Stimulated activated CD4-positive, alpha-beta T cell treated with anti-CD3 and anti-CD28 coated beads, Interleukin-2, amount 100 ng/mL, for 24 hours (primary cell): ENCODE measurements around the gene MVB12A.
A peak's percentile ranks its signal among the peaks of the same experiment; 100 is the strongest.

Experiments
- DNase-seq, 2 donors: peaks; one replicate each; pipeline ENCODE4 v3.0.0-alpha.2; 2020

Gene MVB12A

DNA sequence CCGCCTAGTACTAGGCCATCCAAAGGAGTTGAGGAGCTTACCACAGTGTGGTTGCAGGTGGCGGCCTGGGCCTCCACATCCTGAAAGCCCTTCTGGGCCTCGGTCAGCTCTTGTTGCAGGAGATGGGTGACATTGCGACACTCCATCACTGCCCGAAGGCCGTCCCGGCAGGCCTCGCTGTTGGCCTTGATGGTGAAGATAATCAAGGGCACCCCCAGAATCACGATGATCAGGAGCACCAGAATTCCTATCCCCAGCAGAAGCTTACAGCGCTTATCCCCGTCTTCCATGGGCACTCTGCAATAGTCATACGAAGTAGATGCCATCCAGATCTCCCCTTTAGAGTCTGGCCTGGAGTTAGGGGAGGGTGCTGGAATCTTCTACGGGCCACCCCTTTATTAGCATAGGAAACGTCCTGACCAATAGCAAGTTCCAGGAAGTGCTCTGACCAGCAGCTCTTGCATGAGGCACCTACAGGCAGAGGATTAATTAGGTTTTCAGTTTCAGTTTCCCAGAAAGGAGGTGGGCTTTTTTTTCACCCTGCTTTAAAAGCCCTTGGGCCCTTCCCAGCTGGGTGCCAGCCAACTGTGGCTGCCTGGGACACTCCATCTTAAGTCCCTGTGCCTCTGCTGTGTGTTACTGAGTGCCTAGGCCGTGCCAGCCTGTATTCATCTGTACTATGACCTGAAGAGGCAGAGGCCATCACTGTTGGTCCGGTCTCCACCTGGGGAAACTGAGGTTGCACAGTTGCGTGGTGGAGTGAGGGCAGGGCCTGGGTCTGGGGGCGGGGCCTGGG, 14.4 kb upstream of the MVB12A start, which contains the start of gene BST2:
Gene BST2, minus strand, starts transcription at position 381 of the 796 bp plus-strand sequence. Its CDS starts 55 bp downstream, at position 326.
- peak; percentile 46 to 63 for DNase-seq

DNA sequence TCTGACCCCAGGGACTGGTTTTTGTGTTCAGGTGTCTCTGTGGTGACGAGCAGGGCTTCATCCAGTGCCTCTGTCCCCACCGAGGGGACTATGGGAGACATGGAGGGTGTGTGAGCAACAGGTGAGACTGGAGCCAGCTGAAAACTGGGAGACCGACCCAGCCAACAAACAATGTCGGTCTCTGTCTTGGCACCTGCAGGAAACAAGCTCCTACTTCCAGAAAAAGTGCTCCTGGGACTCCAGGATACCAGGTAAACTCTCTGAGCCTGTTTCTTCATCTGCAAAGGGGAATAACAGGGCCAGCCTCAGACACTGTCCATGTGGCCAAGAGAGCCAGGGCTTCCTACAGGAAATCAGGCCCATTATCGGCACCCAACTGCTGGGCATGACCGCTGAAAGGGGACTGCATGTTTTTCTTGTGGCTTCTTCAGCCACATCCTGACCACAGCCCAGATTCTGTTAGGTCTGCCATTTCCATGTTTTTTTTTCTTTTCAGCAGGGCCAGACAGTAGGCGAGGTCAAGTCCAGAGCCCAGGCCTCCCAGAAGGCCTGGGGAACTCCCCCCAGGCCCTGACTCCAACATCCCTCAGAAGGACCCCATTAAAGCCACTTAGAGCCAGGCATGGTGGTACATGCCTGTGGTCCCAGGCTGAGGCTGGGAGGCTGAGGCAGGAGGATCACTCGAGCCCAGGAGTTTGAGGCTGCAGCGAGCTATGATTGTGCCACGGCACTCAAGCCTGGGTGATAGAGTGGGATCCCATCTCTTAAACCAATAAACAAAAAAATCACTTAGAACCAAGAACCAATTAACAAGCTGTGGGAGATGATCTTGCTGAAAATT, 13.6 kb upstream of the MVB12A start:
- peak in 1 of 2 donors; percentile 29 for DNase-seq

DNA sequence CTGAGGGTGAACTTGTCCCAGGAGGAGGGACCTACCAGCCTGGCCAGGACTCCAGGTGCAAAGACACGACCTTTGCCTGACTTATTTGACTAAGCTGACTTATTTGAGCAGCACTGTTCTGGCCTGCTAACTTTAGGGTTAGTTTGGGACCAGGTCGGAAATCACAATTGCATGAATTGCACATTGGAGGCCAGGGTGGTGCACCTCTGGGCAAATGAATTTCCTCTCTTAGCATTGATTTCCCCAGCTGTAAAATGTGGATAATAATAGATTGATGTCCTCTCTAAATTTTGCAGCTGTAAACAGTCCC, 13.0 kb upstream of the MVB12A start:
- no peak for DNase-seq

DNA sequence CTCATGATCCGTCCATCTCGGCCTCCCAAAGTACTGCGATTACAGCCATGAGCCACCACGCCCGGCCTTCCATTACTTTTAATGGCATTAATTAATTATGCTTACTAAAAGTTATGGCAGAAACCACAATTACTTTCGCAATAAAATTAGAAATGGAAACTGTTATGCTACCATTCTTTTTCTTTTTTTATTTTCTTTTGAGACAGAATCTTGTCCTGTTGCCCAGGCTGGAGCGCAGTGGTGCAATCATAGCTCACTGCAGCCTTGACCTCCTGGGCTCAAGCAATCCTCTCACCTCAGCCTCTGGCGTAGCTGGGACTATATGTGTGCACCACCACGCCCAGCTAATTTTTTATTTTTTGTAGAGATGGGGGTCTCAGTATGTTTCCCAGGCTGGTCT, 9.9 kb upstream of the MVB12A start:
- no peak for DNase-seq

DNA sequence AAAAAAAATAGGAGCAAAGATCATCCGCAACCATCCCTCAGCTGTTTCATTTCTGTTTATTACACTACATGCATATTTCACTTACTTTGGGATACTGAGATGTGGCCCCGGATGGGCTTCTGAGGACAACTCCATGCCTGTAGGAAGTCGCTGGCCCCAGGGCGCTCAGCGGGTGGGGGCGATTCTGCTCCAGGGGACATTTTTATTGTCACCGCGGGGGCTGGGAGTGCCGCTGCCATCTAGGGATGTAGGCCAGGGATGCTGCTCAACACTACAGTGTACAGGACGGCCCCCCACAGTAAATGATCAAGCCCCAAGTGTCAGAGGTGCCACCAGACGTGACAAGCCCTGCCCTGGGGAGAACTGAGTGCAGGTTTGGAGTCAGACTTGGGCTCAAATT, 8.0 kb upstream of the MVB12A start:
- DNase-seq: no peak

DNA sequence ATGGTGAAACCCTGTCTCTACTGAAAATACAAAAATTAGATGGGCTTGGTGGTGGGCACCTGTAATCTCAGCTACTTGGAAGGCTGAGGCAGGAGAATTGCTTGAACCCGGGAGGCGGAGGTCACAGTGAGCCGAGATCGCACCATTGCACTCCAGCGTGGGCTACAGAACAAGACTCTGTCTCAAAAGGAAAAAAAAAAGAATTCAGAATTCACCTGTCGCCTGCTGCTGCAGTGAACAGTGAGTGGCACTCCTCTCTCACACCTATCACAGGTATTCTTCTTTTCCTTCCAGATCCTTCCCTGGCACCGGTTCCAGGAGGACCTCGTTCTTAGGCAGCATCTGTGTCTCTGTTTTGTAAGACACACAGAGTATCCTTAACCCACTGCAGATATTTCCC, 5.8 kb upstream of the MVB12A start:
- DNase-seq: no peak

DNA sequence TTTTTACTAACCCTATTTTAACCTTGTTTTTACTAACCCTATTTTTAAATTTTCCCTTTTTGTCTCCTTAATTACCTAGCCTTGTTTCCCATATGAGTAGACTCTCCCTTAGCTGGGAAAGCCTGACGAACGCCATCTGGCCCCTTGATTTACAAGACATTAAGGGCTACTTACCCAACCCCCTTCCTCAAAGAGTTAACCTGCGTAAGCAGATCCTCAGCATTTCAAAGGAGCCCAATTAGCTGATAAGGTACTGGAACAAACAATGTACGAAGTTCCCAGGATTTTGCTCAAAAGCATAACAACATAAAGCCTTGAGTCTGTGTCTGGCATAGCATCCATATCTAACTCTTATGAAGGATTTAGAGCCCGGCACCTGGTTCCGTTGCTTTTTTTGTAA, 4.7 kb upstream of the MVB12A start:
- no peak for DNase-seq

DNA sequence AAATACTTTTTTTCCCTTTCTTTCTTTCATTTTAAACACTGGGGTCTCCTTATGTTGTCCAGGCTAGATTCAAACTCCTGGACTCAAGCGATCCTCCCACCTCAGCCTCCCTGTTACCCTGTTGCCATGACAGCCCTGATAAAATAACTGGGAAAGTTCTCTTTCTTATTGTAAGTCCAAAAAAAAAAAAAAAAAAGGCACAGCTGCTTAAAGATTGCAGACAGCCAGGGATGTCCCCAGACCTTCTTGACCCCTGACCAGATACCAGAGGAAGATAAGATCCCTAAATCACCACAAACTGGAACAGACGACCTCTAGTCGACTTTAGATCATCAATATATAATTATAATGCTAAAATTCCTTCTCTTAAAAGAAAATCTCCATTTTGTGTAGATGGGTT, 1.1 kb upstream of the MVB12A start:
- no peak for DNase-seq

DNA sequence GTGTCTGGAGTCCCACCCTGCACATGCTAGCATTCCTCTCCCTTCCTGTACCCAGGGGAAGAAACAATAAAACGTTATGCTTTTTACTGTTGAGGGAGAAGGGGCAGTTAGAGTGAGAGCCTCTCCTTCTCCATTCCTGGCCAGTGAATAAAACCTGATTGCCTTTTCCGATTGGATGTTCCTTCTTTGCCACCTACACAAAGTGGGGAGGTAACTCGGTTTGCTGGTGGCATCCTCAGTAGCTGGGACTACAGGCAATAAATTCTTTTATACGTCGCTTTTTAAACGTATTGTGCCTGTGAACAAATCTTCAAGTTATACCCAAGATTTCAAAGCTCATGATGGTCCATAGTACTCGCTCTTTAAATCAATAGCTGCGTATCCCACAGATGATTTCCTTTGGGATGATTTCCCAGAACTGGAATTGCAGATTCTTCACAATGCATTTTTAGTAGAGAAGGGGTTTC, 660 bp upstream of the MVB12A start:
- DNase-seq: no peak

DNA sequence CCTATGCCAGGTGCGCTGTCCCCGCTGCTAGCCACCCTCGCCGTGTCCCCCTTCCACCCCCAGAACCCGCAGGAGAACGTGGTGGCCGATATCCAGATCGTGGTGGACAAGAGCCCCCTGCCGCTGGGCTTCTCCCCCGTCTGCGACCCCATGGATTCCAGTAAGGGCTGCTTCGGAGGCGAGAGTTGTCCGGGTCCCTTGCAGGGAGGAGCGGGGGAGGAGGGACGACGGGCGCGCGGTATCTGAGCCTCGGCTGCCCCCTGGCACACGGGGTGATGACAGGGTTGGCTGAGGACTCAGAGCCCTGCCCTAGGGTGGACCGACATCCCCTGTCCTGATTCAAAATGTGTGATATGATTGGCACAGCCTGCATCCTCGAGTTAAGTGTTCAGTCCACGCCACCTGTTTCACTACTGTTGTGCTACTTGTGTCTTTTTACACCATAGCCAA, 653 bp downstream of the MVB12A start:
- DNase-seq: peak; percentile 35 to 41

DNA sequence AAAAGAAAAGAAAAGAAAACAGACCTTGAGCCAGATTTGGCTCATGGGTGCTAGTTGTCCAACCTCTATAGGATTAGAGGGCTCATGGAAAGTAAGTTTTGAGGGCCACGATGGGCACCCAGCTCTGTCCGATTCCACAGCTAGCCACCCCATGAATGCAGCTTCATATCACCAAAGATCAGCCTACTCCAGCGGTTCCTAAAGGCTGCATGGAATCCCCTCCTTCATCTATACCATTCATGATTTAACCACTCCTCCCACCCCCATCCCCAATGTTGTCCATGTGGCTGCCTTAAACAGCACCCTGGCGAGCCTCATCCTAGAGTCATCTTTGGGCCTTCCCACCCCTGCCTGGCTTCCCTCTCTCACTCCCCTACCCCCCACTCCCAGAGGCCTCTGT, 2.1 kb downstream of the MVB12A start:
- no peak for DNase-seq

DNA sequence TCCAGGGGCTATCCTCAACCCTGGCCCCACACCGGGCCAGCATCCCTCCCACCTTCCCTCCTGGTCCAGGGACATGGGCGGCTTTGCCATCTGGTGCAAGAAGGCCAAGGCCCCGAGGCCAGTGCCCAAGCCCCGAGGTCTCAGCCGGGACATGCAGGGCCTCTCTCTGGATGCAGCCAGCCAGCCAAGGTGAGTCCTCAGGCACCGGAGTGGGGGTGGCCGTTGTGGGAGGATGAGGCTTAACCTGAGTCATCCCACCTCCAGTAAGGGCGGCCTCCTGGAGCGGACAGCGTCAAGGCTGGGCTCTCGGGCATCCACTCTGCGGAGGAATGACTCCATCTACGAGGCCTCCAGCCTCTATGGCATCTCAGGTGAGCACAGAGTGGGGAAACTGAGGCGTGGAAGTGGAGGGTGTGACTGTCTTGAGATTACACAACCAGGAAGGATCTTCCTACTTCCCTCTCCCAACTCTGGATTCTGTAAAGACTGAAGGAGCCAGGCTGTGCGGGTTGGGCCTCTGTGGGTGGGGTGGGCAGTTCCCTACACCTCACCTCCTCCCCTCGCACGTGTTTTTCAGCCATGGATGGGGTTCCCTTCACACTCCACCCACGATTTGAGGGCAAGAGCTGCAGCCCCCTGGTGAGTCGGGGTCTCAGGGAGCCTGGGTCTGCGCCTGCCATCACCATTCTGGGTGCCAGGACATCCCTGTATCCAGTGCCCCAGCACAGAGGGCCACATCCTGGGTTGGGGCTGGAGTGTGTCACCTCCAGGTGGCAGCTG, 3.8 kb downstream of the MVB12A start:
- DNase-seq: no peak

DNA sequence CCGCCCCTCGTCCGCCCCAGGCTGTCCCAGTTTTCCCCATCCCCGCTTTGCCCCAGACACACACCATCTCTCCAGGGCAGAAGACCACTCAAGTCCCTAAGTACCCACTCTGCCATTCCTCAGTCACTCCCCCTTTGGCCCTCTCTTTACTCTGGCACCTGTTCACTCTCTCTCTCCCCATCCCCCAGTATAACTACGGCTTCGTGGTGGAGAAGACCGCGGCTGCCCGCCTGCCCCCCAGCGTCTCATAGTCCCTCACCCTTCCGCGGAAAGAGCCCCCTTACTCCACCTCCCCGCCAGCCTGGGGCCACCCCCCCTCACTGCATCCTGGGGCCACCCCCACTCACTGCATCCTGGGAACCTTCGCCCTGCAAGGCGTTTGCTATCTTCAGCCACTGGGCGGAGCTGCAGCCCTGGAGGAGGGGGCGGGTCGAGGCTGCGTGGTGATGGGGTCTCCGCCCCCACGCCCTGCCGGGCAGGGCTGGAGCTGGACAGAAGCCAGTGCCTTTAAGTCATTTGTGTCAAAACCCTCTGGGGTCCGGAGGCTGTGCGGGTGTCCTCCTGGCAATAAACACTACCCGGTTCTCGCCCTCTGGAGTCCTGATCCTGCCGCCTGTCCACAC, 5.0 kb downstream of the MVB12A start:
- peak in 1 of 2 donors; percentile 44 for DNase-seq

DNA sequence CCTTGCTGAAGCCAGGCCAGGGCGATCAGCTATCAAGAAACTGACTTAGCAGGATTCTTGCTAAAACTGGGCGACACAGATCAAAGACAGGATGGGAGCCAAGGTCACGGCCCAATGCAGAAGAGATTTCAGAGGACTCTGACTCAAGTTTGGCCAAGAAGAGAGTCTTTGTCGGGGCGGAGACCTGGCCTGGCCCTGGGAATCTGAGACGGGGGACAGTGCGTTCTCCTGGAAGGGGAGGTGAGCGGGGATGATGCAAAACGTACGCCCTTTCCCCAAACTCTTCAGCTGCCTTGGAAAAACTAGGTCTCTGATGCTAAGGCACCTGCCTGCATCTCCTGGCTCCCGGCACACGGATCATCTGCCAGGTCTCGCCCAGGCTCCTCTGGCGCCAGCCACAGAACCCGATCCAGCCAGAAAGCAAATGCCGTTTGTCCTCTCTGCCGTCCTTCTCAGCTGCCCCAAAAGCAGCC, 9.8 kb downstream of the MVB12A start:
- no peak for DNase-seq

DNA sequence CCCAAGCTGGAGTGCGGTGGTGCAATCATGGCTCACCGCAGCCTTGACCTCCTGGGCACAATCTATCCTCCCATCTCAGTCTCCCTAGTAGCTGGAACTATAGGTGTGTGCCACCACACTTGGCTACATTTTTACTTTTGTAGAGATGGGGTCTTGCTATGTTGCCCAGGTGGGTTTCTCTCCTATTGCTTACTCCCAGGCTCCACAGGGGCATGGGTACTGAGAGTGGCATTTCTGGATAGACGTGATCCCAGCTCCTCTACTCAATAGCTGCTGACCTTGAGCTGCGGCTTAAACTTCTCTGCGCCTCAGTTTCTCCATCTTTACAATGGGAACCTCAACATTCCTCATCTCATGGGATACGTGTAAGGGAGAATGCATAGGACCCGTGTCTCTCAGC, 11.6 kb downstream of the MVB12A start:
- DNase-seq: no peak

DNA sequence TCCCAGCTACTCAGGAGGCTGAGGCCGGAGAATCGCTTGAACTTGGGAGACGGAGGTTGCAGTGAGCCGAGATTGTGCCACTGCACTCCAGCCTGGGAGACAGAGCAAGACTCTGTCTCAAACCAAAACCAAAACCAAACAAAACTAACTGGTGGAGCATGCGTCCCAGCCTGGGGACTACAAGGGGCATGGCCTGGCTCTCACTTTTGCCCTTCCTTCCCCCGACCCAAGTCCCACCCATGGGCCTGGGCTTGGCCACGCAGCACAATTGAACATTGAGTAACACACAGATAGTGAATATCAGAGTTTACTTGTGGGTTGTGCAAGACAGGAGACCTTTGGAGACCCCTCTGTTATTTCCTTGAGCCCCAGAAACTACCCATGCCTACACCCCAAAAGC, 15.4 kb downstream of the MVB12A start:
- no peak for DNase-seq

DNA sequence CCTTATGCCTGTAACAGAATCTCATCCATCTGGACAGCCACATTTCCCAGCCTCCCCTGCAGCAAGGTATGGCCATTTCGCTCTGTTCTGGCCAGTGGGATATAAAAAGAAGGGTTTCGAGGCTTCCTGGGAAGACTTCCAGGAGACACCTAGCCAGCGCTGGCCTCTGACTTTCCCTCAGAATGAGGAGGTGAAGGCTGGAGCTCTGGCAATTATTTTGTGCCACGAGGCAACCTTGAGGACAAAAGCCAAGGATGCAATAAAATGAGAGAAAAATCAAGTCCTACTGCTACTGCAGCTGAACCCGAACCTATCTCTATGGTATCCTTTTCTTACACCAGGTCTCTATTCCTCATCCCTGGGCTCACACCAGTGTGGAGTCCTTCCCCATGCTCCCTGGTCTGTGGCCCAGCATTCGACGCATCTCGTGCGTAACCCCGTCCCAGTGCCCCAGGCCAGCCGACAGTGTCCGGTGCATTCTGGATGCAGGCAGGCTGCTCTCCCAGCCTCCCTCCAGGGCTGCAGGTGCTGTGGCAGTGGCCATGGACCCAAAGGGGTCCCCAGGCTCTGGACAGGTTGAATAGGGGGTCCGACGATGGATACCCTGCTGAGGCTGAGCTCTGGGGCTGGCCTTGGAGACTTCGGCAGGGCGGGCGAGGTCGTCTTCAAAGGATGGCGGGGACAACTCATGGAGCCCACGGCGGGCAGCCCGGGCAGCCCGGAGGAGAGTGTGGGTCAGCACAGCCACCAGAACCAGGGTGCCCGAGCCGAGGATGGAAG, 16.4 kb downstream of the MVB12A start:
- no peak for DNase-seq

DNA sequence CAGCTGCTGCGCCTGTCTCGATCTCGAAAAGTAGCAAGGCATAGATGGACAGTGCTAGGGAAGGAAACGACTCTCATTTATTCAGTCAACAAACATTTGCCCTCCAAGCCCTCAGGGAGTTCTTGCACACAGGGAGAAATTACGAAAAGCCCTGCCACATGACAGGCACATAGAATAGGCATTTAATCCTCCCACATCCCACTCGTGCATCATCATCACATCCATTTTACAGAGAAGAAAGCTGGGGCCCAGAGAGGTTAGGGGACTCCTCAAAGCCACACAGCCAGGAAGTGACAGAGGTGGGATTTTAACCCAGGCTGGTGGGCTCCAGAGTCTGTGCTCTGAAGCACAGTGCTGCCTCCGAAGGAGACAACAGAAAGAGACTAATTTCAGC, 17.0 kb downstream of the MVB12A start:
- no peak for DNase-seq

DNA sequence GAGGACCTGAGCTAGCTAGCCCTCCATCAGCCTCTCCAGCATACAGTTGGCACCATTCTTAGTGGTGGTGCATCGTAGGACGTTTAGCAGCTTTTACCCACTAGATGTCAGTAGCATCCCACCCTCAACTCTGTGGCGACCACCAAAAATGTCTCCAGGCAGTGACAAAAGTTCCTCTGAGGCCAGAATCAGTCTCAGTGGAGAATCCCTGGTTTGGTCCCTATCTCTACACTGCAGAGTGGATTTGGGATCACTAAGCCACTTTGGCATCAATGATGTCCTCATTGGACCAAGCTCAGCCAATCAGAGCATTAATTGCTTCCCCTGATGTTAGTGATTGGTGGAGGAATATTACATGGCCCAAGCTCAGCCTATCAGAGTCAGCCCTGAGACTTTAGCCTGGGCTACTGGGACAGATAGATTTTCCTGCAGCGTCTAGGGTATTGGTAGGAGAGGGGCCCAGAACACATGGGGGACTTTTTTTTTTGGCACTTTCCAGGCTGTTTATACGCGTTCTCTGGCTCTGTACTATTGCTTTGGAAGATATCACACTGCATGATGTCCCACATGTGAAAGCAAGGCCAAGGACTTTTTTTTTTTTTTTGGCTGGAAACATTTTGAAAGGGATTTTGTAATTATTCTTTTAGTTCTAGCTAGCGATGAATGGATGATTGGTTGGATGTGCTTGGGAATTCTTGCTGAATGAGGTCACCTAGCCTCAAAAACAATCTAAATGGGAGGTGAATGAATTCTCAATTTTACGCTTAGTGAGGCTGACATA, 21.6 kb downstream of the MVB12A start:
- no peak for DNase-seq

DNA sequence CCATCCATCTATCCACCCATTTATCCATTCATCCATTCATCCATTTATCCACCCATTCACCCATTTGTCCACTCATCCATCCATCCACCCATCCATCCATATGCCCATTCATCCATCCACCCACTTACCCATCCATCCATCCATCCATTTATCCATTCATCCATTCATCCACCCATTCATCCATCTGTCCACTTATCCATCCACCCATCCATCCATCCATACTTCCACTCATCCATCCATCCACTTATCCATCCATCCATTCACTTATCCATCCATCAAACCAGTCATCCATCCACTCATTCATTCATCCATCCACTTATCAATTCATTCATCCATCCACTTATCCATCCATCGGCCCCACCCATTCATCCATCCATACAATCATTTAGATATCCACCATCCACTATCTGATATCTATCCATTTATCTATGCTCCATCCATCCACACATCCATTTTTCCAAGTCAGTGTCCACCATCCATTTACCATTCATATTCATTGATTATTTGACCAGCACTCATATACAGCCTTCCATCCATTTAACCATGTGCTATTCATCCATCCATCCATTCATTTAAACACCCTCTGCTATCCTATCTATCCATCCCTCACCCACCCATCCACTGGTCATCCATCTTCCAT, 25.8 kb downstream of the MVB12A start:
- no peak for DNase-seq
